IPS-20b (cell line): ENCODE data around the gene ACTN3.
A peak's percentile ranks its signal among the peaks of the same experiment; 100 is the strongest.

ENCODE experiments used
- H3K27ac ChIP-seq: one replicate; pipeline ENCODE4 v1.5.1; 2013; ENCODE audit warnings: low read length
- H3K27me3 ChIP-seq: 2 replicates; pipeline ENCODE4 v1.6.1; 2013; ENCODE audit warnings: mild to moderate bottlenecking, low read length, inconsistent platforms; ENCODE audit not compliant: insufficient read depth
- H3K36me3 ChIP-seq: 2 replicates; pipeline ENCODE4 v1.6.1; 2013; ENCODE audit warnings: low read depth, mild to moderate bottlenecking, inconsistent platforms, low read length, moderate library complexity; ENCODE audit not compliant: insufficient read depth
- H3K4me1 ChIP-seq: 2 replicates; pipeline ENCODE4 v1.6.1; 2013; ENCODE audit warnings: mild to moderate bottlenecking, control low read depth, inconsistent platforms, low read length, moderate library complexity; ENCODE audit not compliant: insufficient read depth
- H3K4me3 ChIP-seq: 2 replicates; pipeline ENCODE4 v1.5.1; 2013; ENCODE audit warnings: mild to moderate bottlenecking, low read length, inconsistent platforms
- H3K9ac ChIP-seq: 2 replicates; pipeline ENCODE4 v1.6.1; 2013; ENCODE audit warnings: low read depth, mild to moderate bottlenecking, inconsistent platforms, low read length, moderate library complexity
- H3K9me3 ChIP-seq: 2 replicates; pipeline ENCODE4 v1.6.1; 2013; ENCODE audit warnings: mild to moderate bottlenecking, low read depth, low read length, inconsistent platforms; ENCODE audit not compliant: insufficient read depth

The ACTN3 gene

DNA sequence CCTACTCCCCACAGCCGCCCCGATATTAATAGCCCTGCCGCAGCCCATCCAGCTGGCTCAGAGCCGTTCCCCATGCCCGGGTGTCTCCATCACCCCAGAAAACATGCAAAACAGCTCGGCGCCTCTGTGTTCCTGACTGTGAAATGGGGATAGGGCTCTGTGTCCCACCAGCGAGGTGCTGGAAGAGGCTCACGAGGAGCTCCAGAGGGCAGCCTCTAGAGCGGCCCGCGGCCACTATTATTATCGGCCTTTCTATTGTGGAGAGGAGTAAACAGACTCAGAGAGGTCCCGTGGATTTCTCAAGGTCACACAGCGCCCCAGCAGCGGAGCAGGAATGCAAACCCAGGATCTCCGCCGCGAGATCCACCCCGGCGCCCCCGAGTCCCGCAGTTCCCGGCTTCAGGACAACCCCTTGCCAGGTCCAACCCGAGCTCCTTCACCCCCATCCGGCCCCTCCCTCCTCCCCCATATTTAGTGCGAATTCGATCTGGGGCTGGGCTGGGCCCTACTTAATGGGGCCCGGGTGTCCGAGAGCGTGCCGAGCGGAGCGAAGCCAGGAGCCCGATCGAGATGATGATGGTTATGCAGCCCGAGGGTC is at the start of gene ACTN3:
Gene ACTN3 (plus strand): TSS at position 536 of the 598 bp plus-strand sequence. CDS start 35 bp downstream, at position 571.
- H3K27me3 ChIP-seq, result no peaks in the 10 kb centered on the region
- H3K4me3 ChIP-seq, result peak within 1 kb of the TSS; percentile 77
- H3K27ac ChIP-seq, result peak within 1 kb of the TSS; percentile 26
- no peaks in the 10 kb centered on the region for H3K36me3 ChIP-seq
- H3K9ac ChIP-seq, result peak within 1 kb of the TSS; percentile 77; the same call in 1 of the 2 replicates
- H3K4me1 ChIP-seq, result peaks cover 12% of the 10 kb centered on the region
- no peaks in the 10 kb centered on the region for H3K9me3 ChIP-seq

DNA sequence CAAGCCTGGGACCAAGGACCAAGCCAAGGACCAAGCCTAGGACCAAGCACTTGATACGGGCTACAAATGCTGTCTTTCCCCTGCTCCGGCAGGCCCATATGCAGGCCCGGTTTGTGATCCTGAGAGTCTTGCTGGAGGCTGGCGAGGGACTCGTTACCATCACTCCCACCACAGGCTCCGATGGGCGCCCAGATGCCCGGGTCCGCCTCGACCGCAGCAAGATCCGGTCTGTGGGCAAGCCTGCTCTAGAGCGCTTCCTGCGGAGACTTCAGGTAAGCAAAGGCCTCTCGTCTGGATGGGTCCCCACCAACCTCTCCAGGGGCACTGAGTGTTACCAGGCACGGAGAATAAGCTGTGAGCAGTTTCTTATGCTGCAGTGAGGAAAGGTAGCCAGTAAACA is 49.5 kb upstream of the ACTN3 start:
- Histone ChIP-seq H3K27ac (no peak overlapping the region), H3K4me1 (no peaks in the 10 kb centered on the region), H3K9me3 (no peaks in the 10 kb centered on the region), H3K9ac (no peak overlapping the region), H3K27me3 (no peaks in the 10 kb centered on the region), H3K36me3 (peaks cover 47% of the 10 kb centered on the region), H3K4me3 (no peak overlapping the region)

DNA sequence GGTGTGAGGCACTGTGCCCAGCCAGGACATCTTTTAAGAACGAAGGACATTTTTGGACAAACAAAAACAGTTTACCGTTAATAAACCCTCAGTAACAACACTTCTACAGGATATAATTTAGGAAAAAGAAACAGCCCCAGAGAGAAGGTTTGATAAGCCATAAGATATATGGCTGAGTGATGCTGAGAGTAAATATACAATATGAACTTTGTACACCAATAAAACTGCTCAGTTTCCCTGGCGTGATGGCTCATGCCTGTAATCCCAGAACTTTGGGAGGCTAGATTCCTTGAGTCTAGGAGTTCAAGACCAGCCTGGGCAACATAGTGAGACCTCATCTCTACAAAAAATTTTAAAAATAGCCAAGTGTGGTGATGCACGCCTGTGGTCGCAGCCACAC is 48.2 kb upstream of the ACTN3 start:
- H3K4me1 ChIP-seq, result no peaks in the 10 kb centered on the region
- peaks cover 36% of the 10 kb centered on the region for H3K36me3 ChIP-seq
- H3K27me3 ChIP-seq, result no peaks in the 10 kb centered on the region
- H3K27ac ChIP-seq, result no peak overlapping the region
- H3K4me3 ChIP-seq, result no peak overlapping the region
- H3K9ac ChIP-seq, result no peak overlapping the region
- no peaks in the 10 kb centered on the region for H3K9me3 ChIP-seq

DNA sequence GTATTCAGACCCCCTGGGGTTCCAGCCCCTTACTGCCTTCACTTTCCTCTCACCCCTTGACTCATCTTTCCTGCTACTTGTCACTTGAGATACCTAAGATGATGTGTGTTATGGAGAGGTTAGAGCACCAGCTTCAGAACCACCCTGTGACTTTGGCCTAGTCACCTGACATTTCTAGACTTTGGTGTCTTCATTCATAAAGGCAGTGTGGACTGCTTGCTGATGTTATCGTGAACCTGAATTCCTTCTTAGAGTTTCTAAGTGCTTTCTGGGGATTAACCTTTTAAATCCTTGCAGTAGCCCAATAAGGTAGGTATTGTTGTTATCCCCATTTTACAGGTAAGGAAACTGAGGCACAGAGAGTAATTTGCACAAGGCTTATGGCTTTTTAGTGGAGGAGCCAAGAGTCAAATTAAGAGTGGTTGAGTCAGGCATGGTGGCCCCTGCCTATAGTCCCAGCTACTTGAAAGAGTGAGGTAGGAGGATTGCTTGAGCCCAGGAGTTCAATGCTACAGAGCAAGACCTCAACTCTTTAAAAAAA is 41.4 kb upstream of the ACTN3 start:
- H3K36me3 ChIP-seq, result peaks cover 23% of the 10 kb centered on the region; the same call in 1 of the 2 replicates
- H3K27me3 ChIP-seq, result no peaks in the 10 kb centered on the region
- no peaks in the 10 kb centered on the region for H3K4me1 ChIP-seq
- H3K27ac ChIP-seq, result no peak overlapping the region
- H3K9me3 ChIP-seq, result no peaks in the 10 kb centered on the region
- no peak overlapping the region for H3K9ac ChIP-seq
- H3K4me3 ChIP-seq, result no peak overlapping the region

DNA sequence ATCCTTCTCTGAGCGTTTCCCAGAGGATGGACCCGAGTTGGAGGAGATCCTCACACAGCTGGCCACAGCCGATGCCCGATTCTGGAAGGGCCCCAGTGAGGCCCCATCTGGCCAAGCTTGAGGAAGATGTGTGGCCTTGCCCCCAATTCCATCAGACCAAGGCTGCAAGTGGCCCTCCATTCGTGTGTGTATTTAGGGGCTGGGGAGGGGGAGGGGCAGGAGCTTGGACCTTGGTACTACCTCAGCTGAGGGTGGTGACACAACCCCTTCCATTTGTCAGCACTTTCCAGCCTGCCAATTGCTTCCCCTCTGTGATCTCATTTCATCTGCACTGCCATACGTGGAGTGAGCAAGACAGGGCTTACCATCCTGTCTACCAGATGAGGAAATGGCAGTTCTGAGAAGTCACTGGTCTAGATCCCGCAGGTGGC is 37.6 kb upstream of the ACTN3 start:
- H3K4me1 ChIP-seq, result peaks cover 4% of the 10 kb centered on the region; the same call in 1 of the 2 replicates
- H3K36me3 ChIP-seq, result peaks cover 18% of the 10 kb centered on the region; the same call in 1 of the 2 replicates
- H3K9ac ChIP-seq, result no peak overlapping the region
- H3K27me3 ChIP-seq, result no peaks in the 10 kb centered on the region
- H3K9me3 ChIP-seq, result no peaks in the 10 kb centered on the region
- no peak overlapping the region for H3K4me3 ChIP-seq
- H3K27ac ChIP-seq, result no peak overlapping the region

DNA sequence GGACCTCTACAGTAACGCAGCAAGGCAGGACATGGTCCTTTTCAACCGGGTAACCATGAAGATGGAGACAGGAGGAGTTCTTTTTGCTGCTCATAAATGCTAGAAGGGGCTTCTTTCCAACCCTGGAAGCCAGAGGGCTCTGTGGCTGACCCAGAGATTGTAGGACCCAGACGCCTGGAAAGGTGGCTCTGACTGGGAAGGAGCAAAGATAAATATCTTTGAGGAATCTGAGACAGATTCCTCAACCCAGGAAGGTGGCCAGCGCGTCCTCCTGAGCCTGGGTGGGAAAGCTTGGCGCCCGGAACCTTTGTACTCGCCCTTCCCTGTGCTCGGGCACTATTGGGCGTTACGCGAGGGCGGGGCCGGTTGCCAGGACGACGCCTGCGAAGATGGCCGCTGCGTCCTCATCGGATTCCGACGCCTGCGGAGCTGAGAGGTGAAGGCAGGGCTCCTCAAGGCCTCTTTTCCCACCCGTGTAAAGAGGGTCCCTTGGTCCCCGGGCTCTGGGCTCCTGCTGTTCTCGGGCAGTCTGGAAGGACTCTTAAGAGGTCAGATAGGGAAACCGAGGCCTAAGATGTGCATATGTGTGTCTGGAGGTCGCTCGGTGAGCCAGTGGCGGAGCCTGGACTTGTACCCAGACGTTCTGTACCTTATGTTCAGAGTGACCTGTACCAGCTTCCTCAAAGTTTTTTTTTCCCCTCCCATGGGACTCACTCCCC is 36.3 kb upstream of the ACTN3 start, which contains the start of gene BBS1:
Gene BBS1 (plus strand): TSS at position 365 of the 719 bp plus-strand sequence. CDS start 25 bp downstream, at position 390.
- Histone ChIP-seq H3K4me1 (peaks cover 4% of the 10 kb centered on the region; the same call in 1 of the 2 replicates), H3K9ac (peak within 1 kb of the TSS; percentile 75), H3K27me3 (no peaks in the 10 kb centered on the region), H3K36me3 (peaks cover 11% of the 10 kb centered on the region; the same call in 1 of the 2 replicates), H3K27ac (peak within 1 kb of the TSS; percentile 6), H3K4me3 (peak within 1 kb of the TSS; percentile 80), H3K9me3 (no peaks in the 10 kb centered on the region)

DNA sequence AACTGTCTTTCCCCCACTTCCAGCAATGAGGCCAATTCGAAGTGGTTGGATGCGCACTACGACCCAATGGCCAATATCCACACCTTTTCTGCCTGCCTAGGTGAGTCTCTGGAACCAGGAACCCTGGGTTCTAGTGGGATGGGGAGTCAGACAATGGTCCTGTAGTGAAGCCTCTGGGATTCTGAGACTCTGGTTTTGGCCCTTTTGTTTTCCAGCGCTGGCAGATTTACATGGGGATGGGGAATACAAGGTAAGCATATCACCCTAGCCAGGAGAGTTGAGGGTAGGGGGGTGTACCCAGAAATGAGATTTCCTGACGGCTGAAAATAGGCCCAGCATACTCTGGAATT is 35.7 kb upstream of the ACTN3 start:
- H3K4me3 ChIP-seq, result peak overlapping the region; percentile 80
- H3K4me1 ChIP-seq, result peaks cover 4% of the 10 kb centered on the region; the same call in 1 of the 2 replicates
- H3K27me3 ChIP-seq, result no peaks in the 10 kb centered on the region
- no peak overlapping the region for H3K27ac ChIP-seq
- no peaks in the 10 kb centered on the region for H3K9me3 ChIP-seq
- peaks cover 16% of the 10 kb centered on the region; the same call in 1 of the 2 replicates for H3K36me3 ChIP-seq
- H3K9ac ChIP-seq, result peak overlapping the region; percentile 75; the same call in 1 of the 2 replicates

DNA sequence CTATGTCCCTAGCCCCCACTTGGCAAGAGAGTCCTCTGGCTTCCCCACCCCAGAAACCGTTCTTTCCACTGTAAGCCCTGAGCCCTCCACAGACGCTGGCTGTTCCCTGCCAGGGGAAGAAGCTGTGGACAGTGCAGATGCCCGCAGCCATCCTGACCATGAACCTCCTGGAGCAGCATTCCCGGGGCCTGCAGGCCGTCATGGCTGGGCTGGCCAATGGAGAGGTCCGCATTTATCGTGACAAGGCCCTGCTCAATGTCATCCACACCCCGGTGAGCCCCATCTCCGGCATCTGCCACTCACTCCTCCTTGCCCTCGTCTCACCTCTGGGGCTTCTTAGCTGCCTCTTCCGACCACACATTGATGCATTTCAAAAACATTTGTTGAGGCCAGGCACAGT is 23.1 kb upstream of the ACTN3 start:
- H3K36me3 ChIP-seq, result peaks cover 27% of the 10 kb centered on the region

DNA sequence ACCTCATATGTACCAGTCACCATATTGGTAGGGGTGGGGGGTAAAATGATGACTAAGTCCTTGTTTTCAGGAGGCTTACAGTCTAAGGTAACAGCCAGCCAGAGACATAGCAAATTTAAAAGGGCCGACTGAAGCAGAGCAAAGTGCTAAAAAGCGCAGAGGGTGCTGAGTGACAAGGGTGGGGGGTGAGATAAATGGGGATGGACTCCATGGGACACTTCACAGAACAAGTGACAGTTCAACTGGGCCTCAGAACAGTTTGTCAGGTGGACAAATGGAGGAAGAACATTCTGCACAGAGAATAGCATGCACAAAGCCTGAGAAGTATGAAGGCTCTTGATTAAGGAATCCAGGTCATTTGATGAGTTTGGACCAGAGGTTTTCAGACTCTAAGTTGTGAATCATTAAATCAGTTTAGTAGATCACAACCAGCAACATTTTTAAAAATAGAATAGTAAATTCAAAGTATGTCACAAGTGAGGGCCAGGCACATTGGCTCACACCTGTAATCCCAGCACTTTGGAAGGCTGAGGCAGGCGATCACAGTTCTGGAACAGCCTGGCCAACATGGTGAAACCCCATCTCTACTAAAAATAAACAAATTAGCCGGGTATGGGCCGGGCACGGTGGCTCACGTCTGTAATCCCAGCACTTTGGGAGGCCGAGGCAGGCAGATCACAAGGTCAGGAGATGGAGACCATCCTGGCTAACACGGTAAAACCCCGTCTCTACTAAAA is 22.2 kb upstream of the ACTN3 start:
- H3K27me3 ChIP-seq, result no peaks in the 10 kb centered on the region
- no peaks in the 10 kb centered on the region for H3K4me1 ChIP-seq
- no peak overlapping the region for H3K4me3 ChIP-seq
- no peak overlapping the region for H3K9ac ChIP-seq
- no peak overlapping the region for H3K27ac ChIP-seq
- H3K36me3 ChIP-seq, result peaks cover 27% of the 10 kb centered on the region
- no peaks in the 10 kb centered on the region for H3K9me3 ChIP-seq

More for the DNA sequence above, 23.1 kb upstream of the ACTN3 start:
- Histone ChIP-seq H3K9me3 (no peaks in the 10 kb centered on the region), H3K4me1 (no peaks in the 10 kb centered on the region), H3K27me3 (no peaks in the 10 kb centered on the region), H3K27ac (no peak overlapping the region), H3K9ac (no peak overlapping the region), H3K4me3 (no peak overlapping the region)

DNA sequence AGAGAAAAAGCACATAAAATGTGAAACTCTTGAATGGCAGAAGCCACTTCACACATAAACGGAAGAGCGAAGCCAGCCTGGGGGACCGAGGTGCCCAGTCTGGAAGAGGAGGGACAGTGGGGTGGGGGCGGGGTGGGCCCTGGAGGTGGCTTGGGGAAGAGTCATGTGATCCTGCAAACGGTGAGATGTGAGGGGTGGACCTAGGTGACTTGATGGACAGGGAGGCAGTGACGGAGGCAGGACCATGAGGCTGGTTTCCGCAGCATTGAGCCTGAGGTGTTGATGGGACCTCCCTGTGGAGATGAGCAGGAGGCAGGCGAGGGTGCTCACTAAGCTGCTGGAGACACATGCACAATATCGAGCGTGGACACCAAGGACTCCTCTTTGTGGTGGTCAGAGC is 17.6 kb upstream of the ACTN3 start:
- no peak overlapping the region for H3K9ac ChIP-seq
- H3K27ac ChIP-seq, result no peak overlapping the region
- H3K27me3 ChIP-seq, result no peaks in the 10 kb centered on the region
- H3K4me1 ChIP-seq, result no peaks in the 10 kb centered on the region
- H3K9me3 ChIP-seq, result no peaks in the 10 kb centered on the region
- peaks cover under 1% of the 10 kb centered on the region for H3K36me3 ChIP-seq
- no peak overlapping the region for H3K4me3 ChIP-seq

DNA sequence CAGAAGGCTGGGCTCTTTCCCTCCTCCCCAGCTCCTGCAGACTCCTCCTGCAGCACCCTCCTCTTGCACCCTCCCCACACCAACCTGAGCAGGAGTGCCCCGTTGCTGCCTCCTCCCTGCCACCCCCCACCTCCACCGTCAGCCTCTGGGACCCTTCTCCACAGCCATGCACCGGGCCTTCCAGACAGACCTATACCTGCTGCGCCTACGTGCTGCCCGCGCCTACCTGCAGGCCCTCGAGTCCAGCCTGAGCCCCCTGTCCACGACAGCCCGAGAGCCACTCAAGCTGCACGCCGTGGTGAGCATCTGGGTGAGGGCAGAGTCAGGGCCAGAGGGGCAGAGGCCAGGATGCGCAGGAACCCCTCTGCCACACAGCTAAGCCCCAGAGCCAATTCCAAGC is 17.0 kb upstream of the ACTN3 start:
- Histone ChIP-seq H3K9ac (no peak overlapping the region), H3K4me3 (no peak overlapping the region), H3K9me3 (no peaks in the 10 kb centered on the region), H3K27me3 (no peaks in the 10 kb centered on the region), H3K36me3 (no peaks in the 10 kb centered on the region), H3K27ac (no peak overlapping the region), H3K4me1 (no peaks in the 10 kb centered on the region)
